ENCODE data around the gene LRRC8B.
"Not testable (repeated sequence)": the region's sequence is repeated elsewhere in the genome, so short reads cannot be mapped to it uniquely, and the experiment has no call there.

LRRC8B gene

DNA sequence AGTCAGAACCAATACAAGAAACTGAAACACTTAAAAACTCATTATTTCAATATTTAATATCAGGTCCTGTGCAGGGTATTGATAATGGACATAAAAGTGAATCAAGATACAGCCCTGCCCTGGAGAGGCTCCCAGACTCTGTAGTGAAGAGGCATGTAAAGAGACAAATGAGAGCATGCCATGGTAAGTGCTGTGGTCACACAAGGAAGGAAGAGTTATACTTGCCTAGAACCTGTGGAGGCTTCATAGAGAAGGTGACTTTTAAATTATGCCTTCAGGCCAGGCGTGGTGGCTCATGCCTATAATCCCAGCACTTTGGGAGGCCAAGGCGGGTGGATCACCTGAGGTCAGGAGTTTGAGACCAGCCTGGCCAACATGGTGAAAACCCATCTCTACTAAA lies 105.0 kb downstream of the LRRC8B start:
- DNase-seq (ENCODE audit: insufficient read length, low spot score) = not testable (repeated sequence)
- peak; percentile 56 for FAIRE-seq

DNA sequence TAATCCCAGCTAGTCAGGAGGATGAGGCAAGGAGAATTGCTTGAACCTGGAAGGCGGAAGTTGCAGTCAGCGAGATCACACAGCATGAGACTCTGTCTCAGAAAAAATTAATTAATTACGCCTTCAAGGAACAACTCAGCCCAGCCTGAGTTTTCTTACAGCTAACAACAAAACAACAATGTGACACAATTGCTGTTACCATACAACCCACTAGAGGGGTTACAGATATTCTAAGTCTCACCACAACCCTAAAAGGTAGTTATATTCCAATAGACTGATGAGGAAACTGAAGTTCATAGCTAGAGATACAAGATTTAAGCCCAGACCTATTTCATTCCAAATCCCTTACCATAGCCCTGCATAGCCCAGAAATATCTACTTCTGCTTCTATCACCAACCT lies 105.4 kb downstream of the LRRC8B start:
- DNase-seq (ENCODE audit: insufficient read length, low spot score) (no peak), FAIRE-seq (no peak)

DNA sequence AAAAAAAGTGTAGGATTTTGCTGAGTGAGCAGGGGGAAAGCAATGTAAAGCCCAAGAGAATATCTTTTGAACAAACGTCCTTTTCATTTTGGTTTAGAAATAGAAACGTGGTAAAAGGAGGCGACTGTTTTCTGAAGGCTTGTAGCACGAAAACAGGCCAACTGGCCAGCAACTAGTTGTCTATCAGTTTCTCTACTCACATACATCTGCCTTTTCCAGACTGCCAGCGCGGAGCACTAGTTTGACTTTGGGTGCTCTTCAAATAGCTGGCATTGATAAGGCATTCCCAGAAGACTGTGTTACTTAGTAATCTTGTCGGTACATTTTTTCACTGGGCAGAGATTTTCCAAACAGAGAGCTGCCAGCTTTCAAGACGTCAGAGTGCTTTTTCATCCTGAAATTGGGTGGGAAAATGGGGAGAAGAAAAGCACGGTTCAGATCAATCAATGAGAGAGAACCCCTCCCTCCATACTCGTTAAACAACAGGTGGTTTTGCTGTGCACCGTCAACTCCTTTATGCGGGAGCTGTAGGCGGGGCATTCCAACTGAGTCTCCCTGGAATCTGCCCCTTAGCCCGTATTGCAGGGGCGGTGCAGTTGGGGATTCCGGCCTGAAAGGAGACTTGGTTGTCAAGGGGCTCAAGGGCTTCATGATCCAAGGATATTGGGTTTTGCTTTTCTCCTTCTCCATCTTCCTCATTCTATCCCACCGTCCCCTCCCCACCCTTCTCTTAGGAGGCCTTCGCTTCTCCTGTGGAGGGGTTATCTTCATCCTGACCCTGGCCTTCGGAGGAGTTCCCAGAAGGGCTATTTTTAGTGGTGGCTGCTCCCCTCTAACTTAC lies 107.4 kb downstream of the LRRC8B start:
- FAIRE-seq (peak; percentile 39), DNase-seq (ENCODE audit: insufficient read length, low spot score) (no peak)

DNA sequence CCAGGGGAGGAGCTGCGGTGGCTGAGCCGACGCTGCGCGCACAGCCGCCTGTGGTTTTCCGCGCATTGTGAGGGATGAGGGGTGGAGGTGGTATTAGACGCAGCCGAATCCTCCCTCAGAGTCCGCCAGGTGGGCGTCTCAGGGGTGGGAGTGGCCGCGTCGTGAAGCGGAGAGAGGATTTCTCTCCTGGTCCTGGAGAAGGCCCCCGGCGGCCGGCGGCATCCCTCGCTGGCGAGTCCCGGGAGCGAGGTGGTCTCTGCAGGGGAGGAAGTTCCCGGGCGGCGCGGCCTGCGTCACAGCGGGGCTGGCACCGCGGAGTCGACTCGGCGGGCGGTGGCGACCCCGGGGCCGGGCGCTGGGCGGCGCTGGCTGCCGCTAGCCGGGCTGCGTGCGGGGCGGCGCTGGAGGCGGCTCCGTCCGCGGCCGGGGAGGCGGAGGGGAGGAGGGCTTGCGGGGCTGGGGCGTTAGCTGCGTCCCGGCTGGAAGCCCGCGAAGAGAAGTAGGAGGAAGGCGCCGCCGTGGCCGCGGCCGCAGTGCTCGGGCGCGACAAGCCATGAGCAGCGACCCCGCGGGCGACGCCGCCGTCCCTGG lies 108.1 kb downstream of the LRRC8B start, which contains the start of gene LRRC8C:
Gene LRRC8C, plus strand, starts transcription at position 464 of the 591 bp plus-strand sequence. CDS start 53,354 bp downstream, outside the sequence.
- DNase-seq (ENCODE audit: insufficient read length, low spot score) = peak; percentile 68
- FAIRE-seq = peak; percentile 76

DNA sequence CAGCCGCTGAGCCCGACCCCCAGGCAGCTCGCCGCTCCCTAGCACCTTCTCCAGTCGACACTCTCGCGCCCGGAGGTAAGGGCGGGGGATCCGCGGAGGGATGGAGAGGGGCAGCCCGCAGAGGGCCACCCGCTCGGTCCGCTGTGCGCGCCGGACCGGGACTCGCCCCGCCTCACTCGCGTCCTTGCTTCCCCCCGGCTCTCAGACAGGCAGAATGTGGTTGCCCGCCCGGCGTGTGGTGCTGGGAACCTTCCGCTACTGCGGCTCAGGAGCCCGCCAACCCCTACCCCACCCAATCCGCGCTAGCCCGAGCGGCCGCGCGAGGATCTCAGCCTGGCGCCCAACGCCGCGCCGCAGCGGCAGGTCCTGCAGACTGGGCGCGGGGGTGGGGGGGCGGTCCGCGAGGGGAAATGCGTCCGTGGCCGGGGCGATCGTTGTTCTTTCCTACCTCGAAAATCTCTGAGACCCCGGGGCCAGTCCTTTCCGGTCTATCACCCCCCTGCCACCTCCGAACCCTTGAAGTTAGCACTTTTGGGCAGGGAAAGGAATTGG lies 108.7 kb downstream of the LRRC8B start:
- FAIRE-seq = peak; percentile 60
- peak; percentile 47 for DNase-seq (ENCODE audit: insufficient read length, low spot score)

DNA sequence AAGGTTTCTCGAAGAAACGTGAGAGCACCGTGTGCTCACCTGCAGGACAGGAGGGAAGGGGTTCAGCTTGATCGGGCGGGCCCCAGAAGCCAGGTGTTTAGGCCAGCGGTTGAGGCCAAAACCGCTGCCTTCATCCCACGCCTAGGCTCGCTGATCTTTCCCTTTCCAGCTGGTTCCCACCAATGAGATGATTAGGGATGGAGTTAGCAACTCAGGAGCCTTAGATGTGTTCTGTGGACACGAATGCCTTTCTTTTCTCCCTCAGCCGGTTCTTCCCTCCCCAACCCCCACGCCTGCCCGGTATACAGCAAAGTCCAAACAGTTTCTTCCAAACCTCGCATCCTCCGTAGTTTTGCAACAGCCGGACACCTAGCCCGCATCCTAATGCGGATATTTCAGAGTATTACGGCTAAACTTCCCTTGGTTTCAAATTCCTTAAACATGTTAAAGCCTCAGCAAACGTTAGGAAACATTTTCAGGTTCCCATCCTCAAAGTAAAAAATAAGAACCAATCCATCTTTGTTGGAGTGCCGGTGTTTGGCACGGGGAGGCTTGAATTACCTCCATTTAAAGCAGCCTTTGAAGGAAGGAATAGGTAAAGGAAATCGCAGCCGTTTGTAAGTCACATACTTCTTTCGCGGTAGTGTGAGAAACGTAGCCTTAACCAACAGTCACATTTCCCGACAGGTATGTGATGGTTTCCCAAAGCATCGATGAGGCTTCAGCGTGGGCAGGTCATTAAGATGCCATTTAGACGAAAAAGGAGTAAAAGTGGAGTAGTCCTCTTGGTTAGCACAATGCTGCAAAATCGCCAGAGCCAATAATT lies 109.4 kb downstream of the LRRC8B start:
- DNase-seq (ENCODE audit: insufficient read length, low spot score) (no peak), FAIRE-seq (peak; percentile 81)

DNA sequence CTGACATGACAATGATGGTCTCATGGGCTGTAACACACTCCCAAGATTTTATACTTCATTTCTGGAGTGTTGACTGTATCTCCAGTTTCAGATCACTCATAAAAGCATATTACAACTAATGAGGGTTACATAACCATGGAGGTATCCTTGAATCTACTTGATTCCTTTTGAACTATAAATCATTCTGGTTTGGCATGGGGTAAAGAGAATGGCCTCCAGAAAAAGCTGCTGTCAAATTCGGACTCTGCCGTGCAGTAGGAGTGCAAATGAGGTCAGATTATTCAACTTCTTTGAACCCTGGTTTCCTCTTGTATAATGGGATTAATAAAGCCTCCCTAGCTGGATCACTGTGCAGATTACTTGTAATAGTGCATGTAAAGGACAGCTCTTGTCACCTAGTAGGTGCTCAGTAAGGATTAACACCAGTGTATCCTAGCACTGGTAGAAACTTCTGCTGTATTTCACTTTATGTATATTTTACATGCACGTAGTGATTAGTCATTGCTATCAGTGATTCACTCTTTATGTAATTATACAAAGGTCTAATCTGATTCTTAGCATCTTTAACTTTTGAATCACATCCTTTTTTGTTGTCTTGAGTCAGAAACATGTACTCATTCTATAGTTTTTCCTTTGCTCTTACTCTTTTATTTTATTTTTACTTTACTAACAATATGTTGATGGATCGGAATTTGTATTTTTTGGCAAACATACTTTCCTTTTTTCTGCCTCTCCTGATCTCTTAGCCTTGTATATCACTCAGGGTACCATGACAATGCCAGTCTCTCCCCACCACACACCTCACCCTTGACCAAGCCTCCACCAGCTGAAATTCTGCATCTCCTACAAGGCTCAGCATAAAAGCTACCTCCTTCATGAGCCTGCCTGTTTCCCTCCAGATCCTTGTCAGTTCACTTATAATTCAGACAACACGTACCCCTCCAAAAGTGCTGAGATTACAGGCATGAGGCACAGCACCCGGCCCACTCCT lies 111.5 kb downstream of the LRRC8B start:
- FAIRE-seq = no peak
- DNase-seq (ENCODE audit: insufficient read length, low spot score) = no peak

DNA sequence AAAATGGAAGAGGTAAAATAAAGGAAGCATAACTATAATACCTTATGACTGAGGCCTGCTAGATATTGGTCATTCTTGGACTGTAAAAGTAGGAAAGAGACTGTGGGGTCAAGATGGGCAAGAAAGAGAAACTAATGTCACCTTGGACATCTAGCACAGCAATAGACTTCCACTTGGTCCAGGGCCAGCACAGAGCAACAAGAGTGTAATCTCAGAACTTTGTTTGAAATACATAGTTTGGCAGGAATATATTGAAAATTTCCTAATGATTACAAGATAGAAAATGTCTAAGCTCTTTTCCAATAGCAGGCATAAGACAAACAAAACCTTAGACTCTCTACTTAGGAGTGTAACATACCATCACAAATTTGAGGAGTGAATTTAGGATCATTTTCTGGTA lies 112.9 kb downstream of the LRRC8B start:
- no peak for DNase-seq (ENCODE audit: insufficient read length, low spot score)
- no peak for FAIRE-seq

DNA sequence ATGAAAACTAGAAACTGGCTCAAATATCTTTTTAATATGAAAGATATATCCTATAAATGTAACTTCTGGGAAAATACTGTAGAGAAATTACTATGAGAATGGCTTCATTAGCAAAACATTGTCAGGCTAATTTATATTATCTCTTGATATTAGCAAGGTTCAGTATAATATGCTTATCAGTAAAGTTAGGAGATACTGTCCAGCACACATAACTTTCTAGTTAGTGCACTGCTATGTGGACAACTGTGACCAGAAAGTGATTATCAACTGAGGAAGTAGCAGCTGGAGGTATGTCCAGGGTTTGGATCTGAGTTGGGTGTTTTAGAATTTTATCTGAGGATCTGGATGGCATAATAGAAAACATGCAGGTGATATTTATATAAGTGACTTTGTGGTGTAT lies 115.8 kb downstream of the LRRC8B start:
- no peak for FAIRE-seq
- DNase-seq (ENCODE audit: insufficient read length, low spot score) = no peak

DNA sequence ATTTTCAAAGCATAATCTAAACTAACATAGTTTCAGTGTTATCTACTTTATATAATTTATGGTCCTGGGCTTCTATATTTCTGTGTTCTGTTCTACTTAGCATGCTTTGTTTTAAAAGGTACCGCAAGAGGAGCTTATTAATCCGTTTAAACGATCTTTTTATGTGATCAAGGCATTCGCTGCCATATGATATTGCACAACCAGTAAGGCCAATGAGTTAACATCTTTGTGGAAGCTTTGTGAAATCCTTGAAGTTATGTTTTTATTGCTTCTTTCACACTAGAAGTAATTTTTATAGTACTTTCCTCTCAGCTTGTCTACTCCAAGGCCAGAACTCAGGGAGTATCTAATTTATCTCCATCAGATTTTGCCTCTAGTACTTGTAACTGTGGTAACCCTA lies 117.2 kb downstream of the LRRC8B start:
- FAIRE-seq (no peak), DNase-seq (ENCODE audit: insufficient read length, low spot score) (no peak)

DNA sequence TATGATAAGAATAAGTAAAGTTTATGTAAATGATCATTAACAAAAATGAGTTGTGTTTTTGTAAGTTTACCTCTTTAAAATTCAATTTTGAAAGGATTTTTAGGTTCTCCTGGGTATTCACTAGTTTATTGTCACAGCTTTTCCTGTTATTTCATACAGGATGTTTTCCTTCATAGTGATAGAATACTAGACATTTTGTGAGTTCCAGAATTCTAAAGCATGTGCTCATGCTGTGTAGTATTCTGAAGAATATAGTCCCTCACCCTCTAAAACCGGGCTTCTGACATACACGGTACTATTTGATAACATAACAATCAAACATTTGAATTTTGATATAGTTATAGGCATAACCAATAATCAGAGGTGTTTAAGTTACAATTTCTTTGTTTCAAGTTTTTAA lies 118.9 kb downstream of the LRRC8B start:
- FAIRE-seq (no peak), DNase-seq (ENCODE audit: insufficient read length, low spot score) (no peak)

DNA sequence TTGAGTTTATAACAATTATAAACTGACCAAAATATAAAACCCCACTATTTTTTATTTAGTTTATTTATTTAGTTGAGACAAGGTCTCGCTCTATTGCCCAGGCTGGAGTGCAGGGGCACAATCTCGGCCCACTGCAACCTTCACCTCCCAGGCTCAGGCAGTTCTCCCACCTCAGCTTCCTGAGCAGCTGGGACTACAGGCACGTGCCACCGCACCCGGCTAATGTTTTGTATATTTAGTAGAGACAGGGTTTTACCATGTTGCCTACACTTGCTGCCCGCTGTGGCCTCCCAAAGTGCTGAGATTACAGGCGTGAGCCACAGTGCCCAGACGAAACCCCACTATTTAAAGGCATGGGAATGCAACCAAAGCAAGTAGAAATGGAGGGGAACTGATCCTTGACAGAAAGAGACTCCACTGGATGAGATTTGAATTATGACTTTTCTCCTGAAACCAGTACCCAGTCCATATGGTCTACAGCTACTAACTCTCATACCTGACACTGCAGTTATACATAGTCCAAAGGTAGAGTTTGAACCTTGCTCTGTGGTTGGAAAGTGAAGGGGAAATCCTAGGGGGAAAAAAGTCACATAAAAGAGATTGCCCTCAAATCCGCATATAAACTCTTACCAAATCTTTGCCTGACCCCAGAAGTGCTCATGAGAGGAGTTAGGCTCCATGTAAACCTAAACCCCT lies 119.6 kb downstream of the LRRC8B start:
- FAIRE-seq (no peak), DNase-seq (ENCODE audit: insufficient read length, low spot score) (no peak)

DNA sequence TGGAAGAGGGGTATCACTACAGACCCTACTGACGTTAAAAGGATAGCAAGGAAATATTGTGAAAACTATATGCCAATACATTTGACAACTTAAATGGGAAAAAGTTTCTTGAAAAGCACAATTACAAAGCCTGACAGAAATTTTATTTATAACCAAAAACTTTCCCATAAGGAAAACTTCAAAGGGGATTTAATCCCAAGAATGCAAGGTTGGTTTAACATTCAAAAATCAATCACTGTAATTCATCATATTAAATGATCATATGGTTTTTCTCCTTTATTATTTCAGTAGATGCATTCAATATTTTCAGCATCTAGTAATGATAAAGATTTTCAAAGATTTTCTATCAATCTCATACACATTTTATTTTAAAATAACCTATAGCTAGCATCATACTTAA lies 121.6 kb downstream of the LRRC8B start:
- DNase-seq (ENCODE audit: insufficient read length, low spot score) = no peak
- FAIRE-seq = no peak
